A549 (cell line): ENCODE data around the gene ACVR2B.

Experiments
- CEBPB ChIP-seq, 2 experiments: fragments of >200 bp in 1 of 2; sonication (Bioruptor Twin) in 1 of 2; formaldehyde crosslinking in 1 of 2; IDR thresholded peaks; 2 replicates each; pipeline ENCODE4 v1.6.1; 2012 to 2016
- EHMT2 ChIP-seq: fragments of 200-600 bp; sonication (generic); IDR thresholded peaks from 2 replicates; pipeline ENCODE4 v1.6.1; 2016; ENCODE audit warnings: antibody characterized with exemption, low read depth, mild to moderate bottlenecking, moderate library complexity
- SMC3 ChIP-seq: fragments of >200 bp; sonication (Bioruptor Twin); formaldehyde crosslinking; IDR thresholded peaks from 3 replicates; pipeline ENCODE4 v1.6.1; 2018; ENCODE audit warnings: inconsistent platforms
- ZC3H11A ChIP-seq: fragments of 450-650 bp; IDR thresholded peaks from 2 replicates; pipeline ENCODE4 v1.6.1; 2014; ENCODE audit warnings: antibody characterized with exemption, mild to moderate bottlenecking
- TF ChIP-seq, protein P1 (sequence below): fragments of >200 bp; sonication (Bioruptor Twin); formaldehyde crosslinking; IDR thresholded peaks from 3 replicates; pipeline ENCODE4 v1.5.1; 2016
- TF ChIP-seq, protein P2 (sequence below): fragments of 450-650 bp; IDR thresholded peaks from 2 replicates; pipeline ENCODE4 v1.6.1; 2014; ENCODE audit warnings: antibody characterized with exemption

DNA sequence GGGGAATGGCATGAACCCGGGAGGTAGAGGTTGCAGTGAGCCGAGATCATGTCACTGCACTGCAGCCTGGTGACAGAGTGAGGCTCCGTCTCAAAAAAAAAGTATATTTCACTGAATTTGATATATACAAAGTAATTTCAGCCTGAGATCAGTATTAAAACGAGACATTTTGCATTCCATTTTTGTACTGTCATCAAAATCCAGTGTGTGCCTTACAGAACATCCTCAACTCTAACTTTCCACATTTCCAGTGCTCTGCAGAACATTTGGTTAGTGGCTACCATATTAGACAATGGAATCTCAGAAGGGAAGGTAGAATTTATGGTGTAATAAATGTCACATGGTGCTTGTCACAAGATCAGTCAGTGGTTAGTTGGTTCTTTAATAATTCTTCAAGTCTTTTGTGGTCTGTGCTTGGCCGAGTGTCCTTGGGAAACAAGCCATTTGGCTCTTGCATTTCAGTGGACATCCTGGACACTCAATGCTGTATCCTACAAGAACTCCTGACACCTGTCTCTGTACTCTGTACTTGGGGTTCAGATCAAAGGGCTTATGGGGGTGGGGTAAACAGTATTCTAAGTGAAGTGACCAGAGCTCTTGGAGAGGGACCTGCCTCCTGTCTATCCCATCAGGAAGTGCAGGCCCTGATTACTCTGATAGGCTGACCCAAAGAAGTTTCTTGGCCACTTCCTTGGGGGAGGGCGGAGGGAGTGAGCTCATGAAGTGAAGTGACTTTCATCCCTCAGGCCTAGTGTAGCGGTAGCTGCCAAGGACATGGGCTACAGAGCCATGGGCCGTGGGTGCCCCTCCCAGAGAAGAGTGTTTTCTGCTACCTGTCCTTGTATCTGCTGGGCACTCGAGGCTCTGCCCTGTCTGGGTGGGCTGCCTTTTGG, 3.7 kb downstream of the ACVR2B start:
- TF ChIP-seq, protein P1, sequence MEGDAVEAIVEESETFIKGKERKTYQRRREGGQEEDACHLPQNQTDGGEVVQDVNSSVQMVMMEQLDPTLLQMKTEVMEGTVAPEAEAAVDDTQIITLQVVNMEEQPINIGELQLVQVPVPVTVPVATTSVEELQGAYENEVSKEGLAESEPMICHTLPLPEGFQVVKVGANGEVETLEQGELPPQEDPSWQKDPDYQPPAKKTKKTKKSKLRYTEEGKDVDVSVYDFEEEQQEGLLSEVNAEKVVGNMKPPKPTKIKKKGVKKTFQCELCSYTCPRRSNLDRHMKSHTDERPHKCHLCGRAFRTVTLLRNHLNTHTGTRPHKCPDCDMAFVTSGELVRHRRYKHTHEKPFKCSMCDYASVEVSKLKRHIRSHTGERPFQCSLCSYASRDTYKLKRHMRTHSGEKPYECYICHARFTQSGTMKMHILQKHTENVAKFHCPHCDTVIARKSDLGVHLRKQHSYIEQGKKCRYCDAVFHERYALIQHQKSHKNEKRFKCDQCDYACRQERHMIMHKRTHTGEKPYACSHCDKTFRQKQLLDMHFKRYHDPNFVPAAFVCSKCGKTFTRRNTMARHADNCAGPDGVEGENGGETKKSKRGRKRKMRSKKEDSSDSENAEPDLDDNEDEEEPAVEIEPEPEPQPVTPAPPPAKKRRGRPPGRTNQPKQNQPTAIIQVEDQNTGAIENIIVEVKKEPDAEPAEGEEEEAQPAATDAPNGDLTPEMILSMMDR: no peak
- TF ChIP-seq SMC3 (no peak), EHMT2 (no peak), CEBPB (IDR thresholded peaks at IDR 0.05) (no peak), ZC3H11A (no peak)
- TF ChIP-seq, protein P2, sequence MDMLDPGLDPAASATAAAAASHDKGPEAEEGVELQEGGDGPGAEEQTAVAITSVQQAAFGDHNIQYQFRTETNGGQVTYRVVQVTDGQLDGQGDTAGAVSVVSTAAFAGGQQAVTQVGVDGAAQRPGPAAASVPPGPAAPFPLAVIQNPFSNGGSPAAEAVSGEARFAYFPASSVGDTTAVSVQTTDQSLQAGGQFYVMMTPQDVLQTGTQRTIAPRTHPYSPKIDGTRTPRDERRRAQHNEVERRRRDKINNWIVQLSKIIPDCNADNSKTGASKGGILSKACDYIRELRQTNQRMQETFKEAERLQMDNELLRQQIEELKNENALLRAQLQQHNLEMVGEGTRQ: no peak
